HCT116 (cell line): ENCODE measurements around the gene DIDO1.

ENCODE experiments used
- ATF3 ChIP-seq: IDR thresholded peaks from 2 replicates; pipeline ENCODE4 v1.6.1; 2012
- CEBPB ChIP-seq: IDR thresholded peaks from 2 replicates; pipeline ENCODE4 v1.6.1; 2012; ENCODE audit warnings: low read depth
- CTCF ChIP-seq, 3 experiments: fragments of 200-600 bp in 1 of 3; sonication (generic) in 1 of 3; IDR thresholded peaks in 2 of 3; conservative IDR thresholded peaks in 1 of 3; 2 replicates each; pipeline ENCODE4 v1.5.1; 2012 to 2017; ENCODE audit warnings: low read depth in 2 of 3, low read length in 2 of 3, antibody characterized with exemption in 1 of 3, borderline replicate concordance in 1 of 3, control low read depth in 1 of 3, mild to moderate bottlenecking in 1 of 3, mixed read lengths in 1 of 3, mixed run types in 1 of 3, moderate library complexity in 1 of 3; ENCODE audit not compliant: insufficient read depth in 1 of 3
- POLR2A ChIP-seq: IDR thresholded peaks from 2 replicates; pipeline ENCODE4 v1.7.0; 2011; ENCODE audit warnings: borderline replicate concordance; ENCODE audit not compliant: insufficient read depth, insufficient read length; ENCODE audit errors: extremely low read depth

GRCh38 chr20:62918831-62919230 lies 7.5 kb downstream of the DIDO1 start:
- TF ChIP-seq CTCF (IDR thresholded peaks at IDR 0.05 in 2 of 3, conservative IDR thresholded peaks at IDR 0.05 in 1 of 3; ENCODE audit: borderline replicate concordance in 1 of 3, insufficient read depth in 1 of 3, low read depth in 2 of 3, low read length in 2 of 3) (no peak), ATF3 (no peak), POLR2A (no peak), CEBPB (no peak)
